IPS-18a (cell line): ENCODE measurements around the gene PHF14.

Experiments
- H3K27ac ChIP-seq: one replicate; pipeline ENCODE4 v1.5.1; 2013; ENCODE audit warnings: low read length
- H3K27me3 ChIP-seq: one replicate; pipeline ENCODE4 v1.6.1; 2013; ENCODE audit warnings: mild to moderate bottlenecking, low read length; ENCODE audit not compliant: control insufficient read depth, insufficient read depth
- H3K36me3 ChIP-seq: one replicate; pipeline ENCODE4 v1.6.1; 2013; ENCODE audit warnings: low read depth, low read length; ENCODE audit not compliant: control insufficient read depth
- H3K4me1 ChIP-seq: one replicate; pipeline ENCODE4 v1.6.1; 2013; ENCODE audit warnings: low read depth, low read length; ENCODE audit not compliant: control insufficient read depth
- H3K4me3 ChIP-seq: one replicate; pipeline ENCODE4 v1.5.1; 2013; ENCODE audit warnings: low read length
- H3K9ac ChIP-seq: one replicate; pipeline ENCODE4 v1.6.1; 2013; ENCODE audit warnings: mild to moderate bottlenecking, low read length, moderate library complexity
- H3K9me3 ChIP-seq: one replicate; pipeline ENCODE4 v1.6.1; 2013; ENCODE audit warnings: low read depth, low read length; ENCODE audit not compliant: control insufficient read depth

The PHF14 gene

GRCh38 chr7:11062110-11062509, 88.4 kb downstream of the PHF14 start:
- H3K9me3 ChIP-seq: no peaks in the 10 kb centered on the region
- H3K27me3 ChIP-seq: no peaks in the 10 kb centered on the region
- H3K27ac ChIP-seq: peak overlapping the region; percentile 61
- H3K4me3 ChIP-seq: no peak overlapping the region
- H3K4me1 ChIP-seq: peaks cover 16% of the 10 kb centered on the region
- peak overlapping the region; percentile 36 for H3K9ac ChIP-seq
- peaks cover 11% of the 10 kb centered on the region for H3K36me3 ChIP-seq

- no peak overlapping the region for H3K27ac ChIP-seq
- peaks cover 3% of the 10 kb centered on the region for H3K4me1 ChIP-seq
- no peaks in the 10 kb centered on the region for H3K9me3 ChIP-seq
- no peak overlapping the region for H3K4me3 ChIP-seq
- peaks cover 4% of the 10 kb centered on the region for H3K36me3 ChIP-seq
- no peak overlapping the region for H3K9ac ChIP-seq
- no peaks in the 10 kb centered on the region for H3K27me3 ChIP-seq
These were observed 95.9 kb downstream of the PHF14 start for GRCh38 chr7:11069591-11069990.

- no peaks in the 10 kb centered on the region for H3K27me3 ChIP-seq
- H3K36me3 ChIP-seq: no peaks in the 10 kb centered on the region
- H3K9me3 ChIP-seq: peaks cover under 1% of the 10 kb centered on the region
- H3K9ac ChIP-seq: no peak overlapping the region
- H3K4me3 ChIP-seq: no peak overlapping the region
- H3K4me1 ChIP-seq: no peaks in the 10 kb centered on the region
- no peak overlapping the region for H3K27ac ChIP-seq
These were observed 104.1 kb downstream of the PHF14 start for GRCh38 chr7:11077816-11078215.

GRCh38 chr7:11078247-11078834, 104.7 kb downstream of the PHF14 start:
- Histone ChIP-seq H3K4me1 (no peaks in the 10 kb centered on the region), H3K36me3 (no peaks in the 10 kb centered on the region), H3K27me3 (no peaks in the 10 kb centered on the region), H3K9me3 (peaks cover 3% of the 10 kb centered on the region), H3K4me3 (no peak overlapping the region), H3K9ac (no peak overlapping the region), H3K27ac (no peak overlapping the region)

GRCh38 chr7:11079907-11080306, 106.2 kb downstream of the PHF14 start:
- Histone ChIP-seq H3K27ac (no peak overlapping the region), H3K36me3 (no peaks in the 10 kb centered on the region), H3K4me1 (no peaks in the 10 kb centered on the region), H3K9me3 (peaks cover 3% of the 10 kb centered on the region), H3K27me3 (no peaks in the 10 kb centered on the region), H3K9ac (no peak overlapping the region), H3K4me3 (no peak overlapping the region)

GRCh38 chr7:11082121-11082520, 108.4 kb downstream of the PHF14 start:
- Histone ChIP-seq H3K9ac (no peak overlapping the region), H3K4me1 (no peaks in the 10 kb centered on the region), H3K27ac (no peak overlapping the region), H3K36me3 (no peaks in the 10 kb centered on the region), H3K27me3 (no peaks in the 10 kb centered on the region), H3K9me3 (peaks cover 3% of the 10 kb centered on the region), H3K4me3 (no peak overlapping the region)

GRCh38 chr7:11082552-11083213, 109.0 kb downstream of the PHF14 start:
- H3K4me3 ChIP-seq: no peak overlapping the region
- H3K9me3 ChIP-seq: peaks cover 3% of the 10 kb centered on the region
- no peaks in the 10 kb centered on the region for H3K27me3 ChIP-seq
- no peak overlapping the region for H3K27ac ChIP-seq
- no peak overlapping the region for H3K9ac ChIP-seq
- H3K36me3 ChIP-seq: no peaks in the 10 kb centered on the region
- no peaks in the 10 kb centered on the region for H3K4me1 ChIP-seq

- no peak overlapping the region for H3K27ac ChIP-seq
- no peak overlapping the region for H3K4me3 ChIP-seq
- H3K27me3 ChIP-seq: no peaks in the 10 kb centered on the region
- H3K9ac ChIP-seq: no peak overlapping the region
- H3K4me1 ChIP-seq: no peaks in the 10 kb centered on the region
- H3K9me3 ChIP-seq: peaks cover 3% of the 10 kb centered on the region
- H3K36me3 ChIP-seq: no peaks in the 10 kb centered on the region
These were observed 109.5 kb downstream of the PHF14 start for GRCh38 chr7:11083214-11083568.

- H3K4me3 ChIP-seq: no peak overlapping the region
- peaks cover 6% of the 10 kb centered on the region for H3K4me1 ChIP-seq
- H3K27ac ChIP-seq: no peak overlapping the region
- no peaks in the 10 kb centered on the region for H3K9me3 ChIP-seq
- H3K36me3 ChIP-seq: no peaks in the 10 kb centered on the region
- H3K9ac ChIP-seq: no peak overlapping the region
- H3K27me3 ChIP-seq: no peaks in the 10 kb centered on the region
These were observed 130.9 kb downstream of the PHF14 start for GRCh38 chr7:11104578-11104977.

GRCh38 chr7:11109659-11110058, 136.0 kb downstream of the PHF14 start:
- Histone ChIP-seq H3K27ac (no peak overlapping the region), H3K9me3 (no peaks in the 10 kb centered on the region), H3K4me1 (peaks cover under 1% of the 10 kb centered on the region), H3K36me3 (no peaks in the 10 kb centered on the region), H3K4me3 (no peak overlapping the region), H3K27me3 (no peaks in the 10 kb centered on the region), H3K9ac (no peak overlapping the region)

- H3K27me3 ChIP-seq: no peaks in the 10 kb centered on the region
- no peaks in the 10 kb centered on the region for H3K9me3 ChIP-seq
- H3K4me1 ChIP-seq: no peaks in the 10 kb centered on the region
- H3K9ac ChIP-seq: no peak overlapping the region
- peaks cover 5% of the 10 kb centered on the region for H3K36me3 ChIP-seq
- H3K4me3 ChIP-seq: no peak overlapping the region
- no peak overlapping the region for H3K27ac ChIP-seq
These were observed 146.5 kb downstream of the PHF14 start for GRCh38 chr7:11120068-11120664.

GRCh38 chr7:11120675-11121220, 147.1 kb downstream of the PHF14 start:
- H3K9ac ChIP-seq: no peak overlapping the region
- H3K27me3 ChIP-seq: no peaks in the 10 kb centered on the region
- peaks cover 5% of the 10 kb centered on the region for H3K36me3 ChIP-seq
- H3K4me3 ChIP-seq: no peak overlapping the region
- H3K27ac ChIP-seq: no peak overlapping the region
- no peaks in the 10 kb centered on the region for H3K9me3 ChIP-seq
- no peaks in the 10 kb centered on the region for H3K4me1 ChIP-seq
